DOHH2 (cell line): ENCODE data around the gene CTRB1.

Experiments used
- H3F3A ChIP-seq: fragments of 200-600 bp; sonication (generic), shearing (Covaris generic); 2 replicates; pipeline ENCODE4 v1.6.0; 2016; ENCODE audit warnings: antibody characterized with exemption, mild to moderate bottlenecking; ENCODE audit not compliant: control insufficient read depth, insufficient read depth
- H3K27ac ChIP-seq: fragments of 200-600 bp; sonication (generic); 2 replicates; pipeline ENCODE4 v1.5.1; 2014; ENCODE audit warnings: low read depth, mild to moderate bottlenecking, low read length, moderate library complexity
- H3K27me3 ChIP-seq: fragments of 200-600 bp; sonication (generic); 2 replicates; pipeline ENCODE4 v1.6.1; 2014; ENCODE audit warnings: mild to moderate bottlenecking, low read length, mixed read lengths; ENCODE audit not compliant: control insufficient read depth
- H3K36me3 ChIP-seq: fragments of 200-600 bp; sonication (generic); 2 replicates; pipeline ENCODE4 v1.6.1; 2014; ENCODE audit warnings: mild to moderate bottlenecking, low read length, moderate library complexity, mixed read lengths; ENCODE audit not compliant: control insufficient read depth
- H3K4me1 ChIP-seq: fragments of 200-600 bp; sonication (generic); 2 replicates; pipeline ENCODE4 v1.6.1; 2014; ENCODE audit warnings: mild to moderate bottlenecking, low read length, mixed read lengths; ENCODE audit not compliant: control insufficient read depth
- H3K4me2 ChIP-seq: fragments of 200-600 bp; sonication (generic); 2 replicates; pipeline ENCODE4 v1.6.0; 2014; ENCODE audit warnings: mild to moderate bottlenecking, low read length, moderate library complexity
- H3K4me3 ChIP-seq: fragments of 200-600 bp; sonication (generic); 2 replicates; pipeline ENCODE4 v1.5.1; 2014; ENCODE audit warnings: mild to moderate bottlenecking, low read length, mixed read lengths
- H3K79me2 ChIP-seq: fragments of 200-600 bp; sonication (generic); 2 replicates; pipeline ENCODE4 v1.6.1; 2014; ENCODE audit warnings: mild to moderate bottlenecking, low read length, mixed read lengths; ENCODE audit not compliant: control insufficient read depth
- H3K9me2 ChIP-seq: fragments of 200-600 bp; sonication (generic); replicated peaks from 2 replicates; pipeline ENCODE4 v1.6.1; 2014; ENCODE audit warnings: mild to moderate bottlenecking, low read length, mixed read lengths; ENCODE audit not compliant: control insufficient read depth
- H3K9me3 ChIP-seq: fragments of 200-600 bp; sonication (generic); 2 replicates; pipeline ENCODE4 v1.6.1; 2014; ENCODE audit warnings: antibody characterized with exemption, low read length, mixed read lengths; ENCODE audit not compliant: control insufficient read depth, insufficient read depth
- H4K20me1 ChIP-seq: fragments of 200-600 bp; sonication (generic); 2 replicates; pipeline ENCODE4 v1.6.0; 2014; ENCODE audit warnings: low read depth, mild to moderate bottlenecking, antibody characterized with exemption, low read length, moderate library complexity; ENCODE audit not compliant: control insufficient read depth, insufficient read depth
- EZH2phosphoT487 ChIP-seq: fragments of 200-600 bp; sonication (generic); IDR thresholded peaks from 2 replicates; pipeline ENCODE4 v1.6.1; 2017; ENCODE audit warnings: borderline replicate concordance, mild to moderate bottlenecking, antibody characterized with exemption, low read length, moderate library complexity, mixed read lengths
- TF ChIP-seq, protein P1 (sequence below): fragments of 200-600 bp; sonication (generic); IDR thresholded peaks from one replicate; pipeline ENCODE4 v1.5.1; 2014; ENCODE audit warnings: antibody characterized with exemption, mild to moderate bottlenecking, low read depth, low read length; ENCODE audit not compliant: poor library complexity, severe bottlenecking

The CTRB1 gene

GRCh38 chr16:75261590-75262078 is 42.8 kb downstream of the CTRB1 start:
- no peak overlapping the region for H3K27ac ChIP-seq
- H3K27me3 ChIP-seq = peaks cover 20% of the 10 kb centered on the region
- H3K9me2 ChIP-seq = no peaks in the 10 kb centered on the region
- H3K4me3 ChIP-seq = no peak overlapping the region
- H3K4me1 ChIP-seq = no peaks in the 10 kb centered on the region
- no peak for TF ChIP-seq EZH2phosphoT487
- TF ChIP-seq, protein P1, sequence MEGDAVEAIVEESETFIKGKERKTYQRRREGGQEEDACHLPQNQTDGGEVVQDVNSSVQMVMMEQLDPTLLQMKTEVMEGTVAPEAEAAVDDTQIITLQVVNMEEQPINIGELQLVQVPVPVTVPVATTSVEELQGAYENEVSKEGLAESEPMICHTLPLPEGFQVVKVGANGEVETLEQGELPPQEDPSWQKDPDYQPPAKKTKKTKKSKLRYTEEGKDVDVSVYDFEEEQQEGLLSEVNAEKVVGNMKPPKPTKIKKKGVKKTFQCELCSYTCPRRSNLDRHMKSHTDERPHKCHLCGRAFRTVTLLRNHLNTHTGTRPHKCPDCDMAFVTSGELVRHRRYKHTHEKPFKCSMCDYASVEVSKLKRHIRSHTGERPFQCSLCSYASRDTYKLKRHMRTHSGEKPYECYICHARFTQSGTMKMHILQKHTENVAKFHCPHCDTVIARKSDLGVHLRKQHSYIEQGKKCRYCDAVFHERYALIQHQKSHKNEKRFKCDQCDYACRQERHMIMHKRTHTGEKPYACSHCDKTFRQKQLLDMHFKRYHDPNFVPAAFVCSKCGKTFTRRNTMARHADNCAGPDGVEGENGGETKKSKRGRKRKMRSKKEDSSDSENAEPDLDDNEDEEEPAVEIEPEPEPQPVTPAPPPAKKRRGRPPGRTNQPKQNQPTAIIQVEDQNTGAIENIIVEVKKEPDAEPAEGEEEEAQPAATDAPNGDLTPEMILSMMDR = no peak
- H3K9me3 ChIP-seq = no peaks in the 10 kb centered on the region
- H3K36me3 ChIP-seq = no peaks in the 10 kb centered on the region
- no peaks in the 10 kb centered on the region for H3F3A ChIP-seq
- no peak overlapping the region for H3K4me2 ChIP-seq
- no peaks in the 10 kb centered on the region for H4K20me1 ChIP-seq
- no peaks in the 10 kb centered on the region for H3K79me2 ChIP-seq

GRCh38 chr16:75262104-75262799 is 43.5 kb downstream of the CTRB1 start:
- H3K36me3 ChIP-seq = no peaks in the 10 kb centered on the region
- H3K9me2 ChIP-seq = no peaks in the 10 kb centered on the region
- H3K27ac ChIP-seq = no peak overlapping the region
- TF ChIP-seq EZH2phosphoT487 = no peak
- TF ChIP-seq, protein P1 = no peak
- H3K4me1 ChIP-seq = no peaks in the 10 kb centered on the region
- H3K27me3 ChIP-seq = peaks cover 21% of the 10 kb centered on the region
- no peaks in the 10 kb centered on the region for H3F3A ChIP-seq
- no peaks in the 10 kb centered on the region for H3K9me3 ChIP-seq
- no peak overlapping the region for H3K4me3 ChIP-seq
- H3K79me2 ChIP-seq = no peaks in the 10 kb centered on the region
- H3K4me2 ChIP-seq = no peak overlapping the region
- H4K20me1 ChIP-seq = no peaks in the 10 kb centered on the region

GRCh38 chr16:75262800-75263127 is 44.0 kb downstream of the CTRB1 start:
- no peaks in the 10 kb centered on the region for H3K4me1 ChIP-seq
- no peaks in the 10 kb centered on the region for H3F3A ChIP-seq
- no peak overlapping the region for H3K27ac ChIP-seq
- H4K20me1 ChIP-seq = no peaks in the 10 kb centered on the region
- no peaks in the 10 kb centered on the region for H3K9me2 ChIP-seq
- no peak overlapping the region for H3K4me3 ChIP-seq
- no peaks in the 10 kb centered on the region for H3K79me2 ChIP-seq
- peaks cover 21% of the 10 kb centered on the region for H3K27me3 ChIP-seq
- TF ChIP-seq, protein P1 = no peak
- TF ChIP-seq EZH2phosphoT487 = no peak
- H3K9me3 ChIP-seq = no peaks in the 10 kb centered on the region
- H3K36me3 ChIP-seq = no peaks in the 10 kb centered on the region
- H3K4me2 ChIP-seq = no peak overlapping the region
